Natural killer cell (primary cell): ENCODE data around the gene PMM1. TPM values are rescaled to one million over a fixed set of nuclear protein-coding genes. Genes with fewer than 3 reads are reported as not detected.

Experiments used
- ATAC-seq, 3 donors: fragments of 150-1000 bp in 2 of 3; fragments of 200-7000 bp in 1 of 3; cut with Tn5 transposase; 1 replicate in 1 of 3; 2 replicates in 2 of 3; pipeline ENCODE4 v1.10.0; 2021; ENCODE audit warnings: mild to moderate bottlenecking in 2 of 3, moderate library complexity in 2 of 3
- DNase-seq, 2 donors: peaks; one replicate each; pipeline versions ENCODE4 v3.0.0 to v3.0.0-alpha.2; 2013 to 2021; ENCODE audit warnings: mixed read lengths in 1 of 2
- H3K27ac ChIP-seq: one replicate; pipeline ENCODE4 v1.5.1; 2013; ENCODE audit warnings: mild to moderate bottlenecking, low read length
- H3K27me3 ChIP-seq: one replicate; pipeline ENCODE4 v1.6.1; 2013; ENCODE audit warnings: low read length; ENCODE audit not compliant: control insufficient read depth, insufficient read depth
- H3K36me3 ChIP-seq: one replicate; pipeline ENCODE4 v1.6.1; 2013; ENCODE audit warnings: low read length; ENCODE audit not compliant: control insufficient read depth, insufficient read depth
- H3K4me1 ChIP-seq: one replicate; pipeline ENCODE4 v1.6.1; 2013; ENCODE audit warnings: low read length; ENCODE audit not compliant: control insufficient read depth, insufficient read depth
- H3K4me3 ChIP-seq: one replicate; pipeline ENCODE4 v1.5.1; 2013; ENCODE audit warnings: low read length
- H3K9me3 ChIP-seq: one replicate; pipeline ENCODE4 v1.6.1; 2013; ENCODE audit warnings: low read length; ENCODE audit not compliant: control insufficient read depth, insufficient read depth
- H3K27ac Mint-ChIP-seq, 2 donors: one replicate each; pipeline ENCODE4 v1.8.0; 2022; ENCODE audit warnings: mild to moderate bottlenecking in 2 of 2, mixed read lengths in 2 of 2, moderate library complexity in 1 of 2
- H3K27me3 Mint-ChIP-seq, 2 donors: one replicate each; pipeline ENCODE4 v1.8.0; 2022; ENCODE audit warnings: low read depth in 2 of 2, mixed read lengths in 2 of 2
- H3K36me3 Mint-ChIP-seq: one replicate; pipeline ENCODE4 v1.8.0; 2022; ENCODE audit warnings: mixed read lengths
- H3K4me1 Mint-ChIP-seq, 2 donors: one replicate each; pipeline ENCODE4 v1.8.0; 2022; ENCODE audit warnings: mixed read lengths in 2 of 2
- H3K4me3 Mint-ChIP-seq: one replicate; pipeline ENCODE4 v1.8.0; 2022; ENCODE audit warnings: mild to moderate bottlenecking, moderate library complexity, mixed read lengths
- H3K9me3 Mint-ChIP-seq, 2 donors: one replicate each; pipeline ENCODE4 v1.8.0; 2022; ENCODE audit warnings: mixed read lengths in 2 of 2
- CTCF ChIP-seq: fragments of 200-600 bp; IDR thresholded peaks from one replicate; pipeline ENCODE4 v1.8.0; 2022; ENCODE audit warnings: antibody characterized with exemption
- WGBS: methylation state at CpG from one replicate; pipeline ENCODE4 v1.1.7; 2013; ENCODE audit warnings: missing lambda C conversion rate; ENCODE audit not compliant: insufficient coverage; 5-methylcytosine and 5-hydroxymethylcytosine counted together
- intact Hi-C: fragments of 100-400 bp; cut with micrococcal nuclease; formaldehyde crosslinking; loops from one replicate; pipeline ENCODE4 v1.14.2; 2022
- total RNA-seq, 4 donors: library from RNA; stranded (reverse); fragments of 120-200 nt in 1 of 4; gene quantifications; one replicate each; pipeline versions ENCODE4 v1.2.3 to v1.2.4, GENCODE V29; 2013 to 2022

Gene PMM1
- total RNA-seq, 3 donors from 2014 or later (not counting 1 experiment from before 2014, with no cell fraction given) = 13.1 to 20.4 (median 16.4) TPM

GRCh38 chr22:41551877-41552582, 37.6 kb downstream of the PMM1 start:
- H3K9me3 Mint-ChIP-seq = no peaks in the 10 kb centered on the region
- no peak for DNase-seq
- 83% methylated on average over 10 of the region's 11 CpGs for WGBS
- Histone ChIP-seq H3K27ac (no peak overlapping the region), H3K4me1 (no peaks in the 10 kb centered on the region), H3K9me3 (no peaks in the 10 kb centered on the region), H3K36me3 (no peaks in the 10 kb centered on the region), H3K27me3 (no peaks in the 10 kb centered on the region), H3K4me3 (no peak overlapping the region)
- no peak overlapping the region for H3K27ac Mint-ChIP-seq
- ATAC-seq = no peak
- H3K4me3 Mint-ChIP-seq = no peak overlapping the region
- H3K27me3 Mint-ChIP-seq = peaks cover 16 to 28% of the 10 kb centered on the region in 2 donors
- no peaks in the 10 kb centered on the region for H3K4me1 Mint-ChIP-seq
- H3K36me3 Mint-ChIP-seq = no peaks in the 10 kb centered on the region
- intact Hi-C loops = no loop called here
- TF ChIP-seq CTCF = no peak

- 94% methylated on average over 10 of the region's 12 CpGs for WGBS
- Histone ChIP-seq H3K9me3 (no peaks in the 10 kb centered on the region), H3K27me3 (no peaks in the 10 kb centered on the region), H3K36me3 (no peaks in the 10 kb centered on the region), H3K4me1 (no peaks in the 10 kb centered on the region), H3K27ac (no peak overlapping the region), H3K4me3 (no peak overlapping the region)
- H3K4me1 Mint-ChIP-seq = no peaks in the 10 kb centered on the region
- H3K27me3 Mint-ChIP-seq = peaks cover 13 to 18% of the 10 kb centered on the region in 2 donors
- intact Hi-C loops = no loop called here
- ATAC-seq (no peak), DNase-seq (no peak)
- H3K36me3 Mint-ChIP-seq = no peaks in the 10 kb centered on the region
- no peak overlapping the region for H3K4me3 Mint-ChIP-seq
- no peaks in the 10 kb centered on the region for H3K9me3 Mint-ChIP-seq
- no peak overlapping the region for H3K27ac Mint-ChIP-seq
- TF ChIP-seq CTCF = no peak
Observed at GRCh38 chr22:41550952-41551491, 38.6 kb downstream of the PMM1 start.

GRCh38 chr22:41548830-41549211, 40.8 kb downstream of the PMM1 start:
- Histone ChIP-seq H3K36me3 (no peaks in the 10 kb centered on the region), H3K9me3 (no peaks in the 10 kb centered on the region), H3K27ac (no peak overlapping the region), H3K4me1 (peaks cover 9% of the 10 kb centered on the region), H3K4me3 (no peak overlapping the region), H3K27me3 (no peaks in the 10 kb centered on the region)
- intact Hi-C loops = no loop called here
- no peaks in the 10 kb centered on the region for H3K9me3 Mint-ChIP-seq
- H3K27ac Mint-ChIP-seq = no peak overlapping the region
- ATAC-seq = no peak
- whole genome bisulfite sequencing = 92% methylated on average over 5 of the region's 5 CpGs
- no peak for TF ChIP-seq CTCF
- no peak overlapping the region for H3K4me3 Mint-ChIP-seq
- peaks cover 15% of the 10 kb centered on the region in 2 donors for H3K4me1 Mint-ChIP-seq
- DNase-seq = no peak
- H3K27me3 Mint-ChIP-seq = peaks cover 13 to 15% of the 10 kb centered on the region in 2 donors
- H3K36me3 Mint-ChIP-seq = no peaks in the 10 kb centered on the region
